K562 (cell line): ENCODE results near the gene BST1. TPM values are rescaled to one million over a fixed set of nuclear protein-coding genes. Genes with fewer than 3 reads are reported as not detected.

Experiments used
- CBFA2T3 ChIP-seq: fragments of 450-650 bp; IDR thresholded peaks from 2 replicates; pipeline ENCODE4 v1.6.1; 2017
- ELF4 ChIP-seq: fragments of 450-650 bp; formaldehyde crosslinking; IDR thresholded peaks from 2 replicates; pipeline ENCODE4 v1.4.0; 2022; ENCODE audit warnings: missing genetic modification characterization
- EP300 ChIP-seq: IDR thresholded peaks from 2 replicates; pipeline ENCODE4 v1.6.1; 2012; ENCODE audit warnings: low read length, improper control_type of control experiment
- ETV1 ChIP-seq: fragments of 450-650 bp; conservative IDR thresholded peaks from 2 replicates; pipeline ENCODE4 v1.6.1; 2016; ENCODE audit warnings: missing genetic modification characterization, control low read depth, low read depth, missing compliant biosample characterization
- FOXP1 ChIP-seq: sonication (generic); formaldehyde crosslinking; IDR thresholded peaks from 2 replicates; pipeline ENCODE4 v1.8.0; 2022; ENCODE audit warnings: mild to moderate bottlenecking, missing genetic modification reagents
- HIVEP1 ChIP-seq: fragments of 250-450 bp; sonication (Bioruptor Pico); IDR thresholded peaks from 2 replicates; pipeline ENCODE4 v1.4.0; 2020; ENCODE audit warnings: mild to moderate bottlenecking
- JUNB ChIP-seq: fragments of 450-650 bp; formaldehyde crosslinking; conservative IDR thresholded peaks from 2 replicates; pipeline ENCODE4 v1.4.0; 2020; ENCODE audit warnings: mild to moderate bottlenecking
- MEF2D ChIP-seq: conservative IDR thresholded peaks from 2 replicates; pipeline ENCODE4 v1.6.1; 2016; ENCODE audit warnings: low read depth, missing genetic modification characterization, missing compliant biosample characterization
- NFE2 ChIP-seq: IDR thresholded peaks from 2 replicates; pipeline ENCODE4 v1.6.1; 2014; ENCODE audit warnings: antibody characterized with exemption, low read depth
- SREBF2 ChIP-seq: sonication (generic); formaldehyde crosslinking; IDR thresholded peaks from 2 replicates; pipeline ENCODE4 v1.4.0; 2020; ENCODE audit warnings: mild to moderate bottlenecking, missing genetic modification reagents
- TAF15 ChIP-seq: fragments of 200-400 bp; formaldehyde crosslinking; IDR thresholded peaks from 2 replicates; pipeline ENCODE4 v1.6.1; 2017; ENCODE audit warnings: mild to moderate bottlenecking, low read depth, low read length, moderate library complexity
- TARDBP ChIP-seq: fragments of 450-650 bp; IDR thresholded peaks from 2 replicates; pipeline ENCODE4 v1.6.1; 2016
- ZBED1 ChIP-seq: IDR thresholded peaks from 2 replicates; pipeline ENCODE4 v1.6.1; 2014
- ZBTB17 ChIP-seq: fragments of 450-650 bp; formaldehyde crosslinking; IDR thresholded peaks from 2 replicates; pipeline ENCODE4 v1.4.0; 2020; ENCODE audit warnings: mild to moderate bottlenecking
- ZKSCAN8 ChIP-seq: fragments of 200-800 bp; sonication (Bioruptor generic); IDR thresholded peaks from 2 replicates; pipeline ENCODE4 v1.6.1; 2016; ENCODE audit warnings: missing genetic modification characterization, missing compliant biosample characterization
- ZNF431 ChIP-seq: sonication (generic); formaldehyde crosslinking; IDR thresholded peaks from 2 replicates; pipeline ENCODE4 v1.8.0; 2022; ENCODE audit warnings: mild to moderate bottlenecking, missing genetic modification reagents
- ZNF436 ChIP-seq: fragments of 250-450, 450-650 bp; sonication (Bioruptor Pico); formaldehyde crosslinking; IDR thresholded peaks from 2 replicates; pipeline ENCODE4 v1.7.0; 2020; ENCODE audit warnings: mild to moderate bottlenecking
- ZNF589 ChIP-seq: fragments of 200-800 bp; sonication (Bioruptor generic); IDR thresholded peaks from 2 replicates; pipeline ENCODE4 v1.6.1; 2016; ENCODE audit warnings: low read depth, missing genetic modification characterization, missing compliant biosample characterization
- ZNF764 ChIP-seq: fragments of 250-450 bp; sonication (Bioruptor Pico); IDR thresholded peaks from 2 replicates; pipeline ENCODE4 v1.4.0; 2020; ENCODE audit warnings: low read depth, mild to moderate bottlenecking, moderate library complexity
- polyA plus RNA-seq, 8 experiments: library from polyadenylated mRNA; depleted of rRNA in 4 of 8; stranded (reverse) in 5 of 8; unstranded in 3 of 8; fragments of >200 nt; fragmentation: Nextera tagmentation in 2 of 8; fragmentation: Illumina TruSeq in 1 of 8; extraction: Ambion mirVana in 2 of 8; extraction: Trizol in 1 of 8; gene quantifications; 2 replicates each; pipeline versions ENCODE4 v1.2.1 to v1.2.3, GENCODE V29; 2011 to 2014; ENCODE audit warnings: inconsistent platforms in 1 of 8, missing spikeins in 1 of 8
- total RNA-seq, 7 experiments: library from RNA; depleted of rRNA in 6 of 7; stranded (reverse); fragments of >200 nt in 6 of 7; fragmentation: Illumina TruSeq in 2 of 7; extraction: Trizol in 2 of 7; gene quantifications; 2 replicates each; pipeline versions ENCODE4 v1.2.1 to v1.2.3, GENCODE V29; 2011 to 2021; ENCODE audit warnings: low replicate concordance in 1 of 7
- TF ChIP-seq, protein P1 (sequence below): fragments of 150-350 bp; conservative IDR thresholded peaks from 2 replicates; pipeline ENCODE4 v1.6.1; 2014; ENCODE audit warnings: low read length
- TF ChIP-seq, protein P2 (sequence below): sonication (generic); formaldehyde crosslinking; IDR thresholded peaks from 2 replicates; pipeline ENCODE4 v1.8.0; 2022; ENCODE audit warnings: mild to moderate bottlenecking, missing genetic modification reagents
- TF ChIP-seq, protein P3 (sequence below): IDR thresholded peaks from 2 replicates; pipeline ENCODE4 v1.6.1; 2012; ENCODE audit warnings: low read depth, low read length, improper control_type of control experiment, borderline replicate concordance
- TF ChIP-seq, protein P4 (sequence below): fragments of 450-650 bp; IDR thresholded peaks from 2 replicates; pipeline ENCODE4 v1.6.1; 2017; ENCODE audit warnings: mild to moderate bottlenecking, moderate library complexity

BST1 gene
- total and polyA plus RNA-seq, 9 of the 15 experiments (the other 6 are each of a cell fraction or from before 2014, with no cell fraction given): 0.04 to 0.38 (median 0.07) TPM; not detected in 6

DNA sequence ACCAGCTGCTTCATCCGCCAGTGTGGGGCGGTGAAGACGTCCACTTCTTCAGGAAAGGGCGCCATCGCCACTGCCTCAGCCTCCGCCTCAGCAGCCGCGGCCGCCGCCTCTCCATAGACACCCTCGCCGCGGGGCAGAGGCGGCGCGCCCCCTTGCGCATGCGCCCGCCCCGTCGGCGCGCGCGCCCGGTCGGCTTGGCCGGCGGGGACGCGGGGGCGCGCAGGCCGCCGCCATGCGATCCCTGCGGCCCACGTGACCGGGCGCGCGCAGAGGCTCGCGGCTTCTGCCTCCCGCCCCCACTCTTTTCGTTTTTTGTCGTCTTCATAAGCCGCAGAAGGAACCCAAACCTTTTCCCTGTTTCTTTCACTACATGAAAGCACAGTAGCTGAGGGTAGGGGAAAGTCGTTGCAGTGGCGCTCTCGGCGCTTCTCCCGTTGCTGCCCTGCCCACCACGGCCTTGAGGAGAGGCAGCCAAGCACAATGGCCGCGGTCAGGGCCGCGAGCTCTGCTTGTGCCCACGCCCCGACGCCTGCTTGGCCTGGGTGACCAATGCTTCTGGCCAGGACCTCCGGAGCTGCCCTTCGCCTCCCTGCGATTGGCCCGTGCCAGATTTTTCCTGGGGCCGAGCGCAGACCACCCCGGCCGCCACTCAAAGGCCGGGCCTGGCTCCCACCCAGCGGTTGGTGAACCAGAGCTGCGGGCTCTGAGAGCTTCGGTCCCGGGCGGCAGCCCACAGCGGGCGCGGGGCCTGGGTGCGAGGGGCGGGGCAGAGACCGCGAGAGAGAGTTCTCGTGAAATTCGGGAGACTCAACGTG lies 47.4 kb upstream of the BST1 start, which contains the start of gene FBXL5 (continued):
- TF ChIP-seq ZBTB17 (no peak), FOXP1 (CRISPR knock-in tag) (peak; percentile 71; the same call in 1 of the 2 replicates), SREBF2 (CRISPR knock-in tag) (no peak), TARDBP (no peak; the same call in 1 of the 2 replicates), MEF2D (0 out of 2 replicates have a peak, but pooled peaks have one; percentile 50), ZNF436 (CRISPR knock-in tag) (no peak), CBFA2T3 (no peak), ELF4 (CRISPR knock-in tag) (peak; percentile 26; the same call in 1 of the 2 replicates), ZNF431 (no peak), NFE2 (no peak), HIVEP1 (CRISPR knock-in tag) (peak; percentile 71; the same call in 1 of the 2 replicates), ZNF764 (CRISPR knock-in tag) (no peak), ETV1 (tag) (no peak), EP300 (no peak), JUNB (no peak; the same call in 1 of the 2 replicates), ZNF589 (CRISPR knock-in tag) (peak; percentile 91), TAF15 (no peak), ZBED1 (no peak), ZKSCAN8 (CRISPR knock-in tag) (peak; percentile 60; the same call in 1 of the 2 replicates)
- TF ChIP-seq, protein P1, sequence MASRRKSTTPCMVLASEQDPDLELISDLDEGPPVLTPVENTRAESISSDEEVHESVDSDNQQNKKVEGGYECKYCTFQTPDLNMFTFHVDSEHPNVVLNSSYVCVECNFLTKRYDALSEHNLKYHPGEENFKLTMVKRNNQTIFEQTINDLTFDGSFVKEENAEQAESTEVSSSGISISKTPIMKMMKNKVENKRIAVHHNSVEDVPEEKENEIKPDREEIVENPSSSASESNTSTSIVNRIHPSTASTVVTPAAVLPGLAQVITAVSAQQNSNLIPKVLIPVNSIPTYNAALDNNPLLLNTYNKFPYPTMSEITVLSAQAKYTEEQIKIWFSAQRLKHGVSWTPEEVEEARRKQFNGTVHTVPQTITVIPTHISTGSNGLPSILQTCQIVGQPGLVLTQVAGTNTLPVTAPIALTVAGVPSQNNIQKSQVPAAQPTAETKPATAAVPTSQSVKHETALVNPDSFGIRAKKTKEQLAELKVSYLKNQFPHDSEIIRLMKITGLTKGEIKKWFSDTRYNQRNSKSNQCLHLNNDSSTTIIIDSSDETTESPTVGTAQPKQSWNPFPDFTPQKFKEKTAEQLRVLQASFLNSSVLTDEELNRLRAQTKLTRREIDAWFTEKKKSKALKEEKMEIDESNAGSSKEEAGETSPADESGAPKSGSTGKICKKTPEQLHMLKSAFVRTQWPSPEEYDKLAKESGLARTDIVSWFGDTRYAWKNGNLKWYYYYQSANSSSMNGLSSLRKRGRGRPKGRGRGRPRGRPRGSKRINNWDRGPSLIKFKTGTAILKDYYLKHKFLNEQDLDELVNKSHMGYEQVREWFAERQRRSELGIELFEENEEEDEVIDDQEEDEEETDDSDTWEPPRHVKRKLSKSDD: no peak
- TF ChIP-seq, protein P2, sequence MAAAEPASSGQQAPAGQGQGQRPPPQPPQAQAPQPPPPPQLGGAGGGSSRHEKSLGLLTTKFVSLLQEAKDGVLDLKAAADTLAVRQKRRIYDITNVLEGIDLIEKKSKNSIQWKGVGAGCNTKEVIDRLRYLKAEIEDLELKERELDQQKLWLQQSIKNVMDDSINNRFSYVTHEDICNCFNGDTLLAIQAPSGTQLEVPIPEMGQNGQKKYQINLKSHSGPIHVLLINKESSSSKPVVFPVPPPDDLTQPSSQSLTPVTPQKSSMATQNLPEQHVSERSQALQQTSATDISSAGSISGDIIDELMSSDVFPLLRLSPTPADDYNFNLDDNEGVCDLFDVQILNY (CRISPR knock-in tag): no peak
- TF ChIP-seq, protein P3, sequence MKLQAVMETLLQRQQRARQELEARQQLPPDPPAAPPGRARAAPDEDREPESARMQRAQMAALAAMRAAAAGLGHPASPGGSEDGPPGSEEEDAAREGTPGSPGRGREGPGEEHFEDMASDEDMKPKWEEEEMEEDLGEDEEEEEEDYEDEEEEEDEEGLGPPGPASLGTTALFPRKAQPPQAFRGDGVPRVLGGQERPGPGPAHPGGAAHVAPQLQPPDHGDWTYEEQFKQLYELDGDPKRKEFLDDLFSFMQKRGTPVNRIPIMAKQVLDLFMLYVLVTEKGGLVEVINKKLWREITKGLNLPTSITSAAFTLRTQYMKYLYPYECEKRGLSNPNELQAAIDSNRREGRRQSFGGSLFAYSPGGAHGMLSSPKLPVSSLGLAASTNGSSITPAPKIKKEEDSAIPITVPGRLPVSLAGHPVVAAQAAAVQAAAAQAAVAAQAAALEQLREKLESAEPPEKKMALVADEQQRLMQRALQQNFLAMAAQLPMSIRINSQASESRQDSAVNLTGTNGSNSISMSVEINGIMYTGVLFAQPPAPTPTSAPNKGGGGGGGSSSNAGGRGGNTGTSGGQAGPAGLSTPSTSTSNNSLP: no peak
- TF ChIP-seq, protein P4, sequence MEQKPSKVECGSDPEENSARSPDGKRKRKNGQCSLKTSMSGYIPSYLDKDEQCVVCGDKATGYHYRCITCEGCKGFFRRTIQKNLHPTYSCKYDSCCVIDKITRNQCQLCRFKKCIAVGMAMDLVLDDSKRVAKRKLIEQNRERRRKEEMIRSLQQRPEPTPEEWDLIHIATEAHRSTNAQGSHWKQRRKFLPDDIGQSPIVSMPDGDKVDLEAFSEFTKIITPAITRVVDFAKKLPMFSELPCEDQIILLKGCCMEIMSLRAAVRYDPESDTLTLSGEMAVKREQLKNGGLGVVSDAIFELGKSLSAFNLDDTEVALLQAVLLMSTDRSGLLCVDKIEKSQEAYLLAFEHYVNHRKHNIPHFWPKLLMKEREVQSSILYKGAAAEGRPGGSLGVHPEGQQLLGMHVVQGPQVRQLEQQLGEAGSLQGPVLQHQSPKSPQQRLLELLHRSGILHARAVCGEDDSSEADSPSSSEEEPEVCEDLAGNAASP: no peak
